ENCODE results near the gene CTNNA2. TPM values are rescaled to one million over a fixed set of nuclear protein-coding genes. Genes with fewer than 3 reads are reported as not detected.

CTNNA2 gene
- total and polyA plus RNA-seq, 9 of the 15 experiments (the other 6 are each of a cell fraction or from before 2014, with no cell fraction given): 0.03 to 0.40 (median 0.15) TPM

GRCh38 chr2:79945653-79946445 lies 433.0 kb downstream of the CTNNA2 start:
- Histone ChIP-seq H3K4me2 (ENCODE audit: insufficient read depth, low read length) (no peak overlapping the region), H3K4me1 (replicated peaks in 1 of 2; ENCODE audit: control insufficient read depth in 2 of 2, insufficient read depth in 2 of 2, low read length in 2 of 2) (no peaks in the 10 kb centered on the region), H4K20me1 (replicated peaks; ENCODE audit: control insufficient read depth, insufficient read depth, low read length) (no peaks in the 10 kb centered on the region), H3K27me3 (ENCODE audit: control insufficient read depth in 2 of 2, insufficient read depth in 2 of 2, low read length in 2 of 2) (no peaks in the 10 kb centered on the region), H2AFZ (ENCODE audit: low read depth, low read length) (no peak overlapping the region), H3K79me2 (ENCODE audit: control insufficient read depth, insufficient read depth, low read length) (no peaks in the 10 kb centered on the region), H3K27ac (ENCODE audit: extremely low read depth, low read depth, low read length) (no peak overlapping the region), H3K9me1 (ENCODE audit: control insufficient read depth, insufficient read depth, low read length) (no peaks in the 10 kb centered on the region), H3K36me3 (ENCODE audit: control insufficient read depth, insufficient read depth, low read length) (no peaks in the 10 kb centered on the region), H3K4me3 (no peak overlapping the region), H3K9me3 (replicated peaks; ENCODE audit: control insufficient read depth, insufficient read depth, low read depth, low read length) (no peaks in the 10 kb centered on the region), H3K9ac (ENCODE audit: insufficient read depth in 1 of 2, low read depth in 2 of 2, low read length in 2 of 2) (no peak overlapping the region)
- no peak for ATAC-seq
- no TSS peak for BruUV-seq (replicated peaks)
- in situ Hi-C loops (cut with MboI): no loop called here
- TF ChIP-seq CHD7 (IDR thresholded peaks at IDR 0.05; ENCODE audit: low read depth, low read length) (no peak), CREM (IDR thresholded peaks at IDR 0.05; ENCODE audit: low read depth) (no peak), ETV1 (tag; conservative IDR thresholded peaks at IDR 0.05; ENCODE audit: low read depth) (no peak), TAF9B (IDR thresholded peaks at IDR 0.05; ENCODE audit: partially characterized antibody) (no peak)
- FAIRE-seq: no peak
- ChIA-PET POLR2A (interaction anchor here (0.6 kb wide), 1 partner anchor 602 kb away, joined by 3 read pairs; no protein-coding TSS in a partner anchor), CTCF (ENCODE audit: low intra/inter-chr PET ratio) (no interaction called here)
- 0% methylated on average over 5 of the region's 5 CpGs for WGBS (ENCODE audit: insufficient coverage, low coverage, missing lambda C conversion rate)
- intact Hi-C loops (cut with micrococcal nuclease): no loop called here
- no peak for DNase-seq (ENCODE audit: extremely low read depth in 1 of 4, low spot score in 3 of 4)

All from K562 (cell line).